ENCODE results near the gene GLRX3. TPM values are rescaled to one million over a fixed set of nuclear protein-coding genes. Genes with fewer than 3 reads are reported as not detected.

Gene GLRX3
- total and polyA plus RNA-seq, 10 of the 15 experiments (the other 5 are each of a cell fraction or from before 2014, with no cell fraction given): 94.7 to 209 (median 131) TPM

DNA sequence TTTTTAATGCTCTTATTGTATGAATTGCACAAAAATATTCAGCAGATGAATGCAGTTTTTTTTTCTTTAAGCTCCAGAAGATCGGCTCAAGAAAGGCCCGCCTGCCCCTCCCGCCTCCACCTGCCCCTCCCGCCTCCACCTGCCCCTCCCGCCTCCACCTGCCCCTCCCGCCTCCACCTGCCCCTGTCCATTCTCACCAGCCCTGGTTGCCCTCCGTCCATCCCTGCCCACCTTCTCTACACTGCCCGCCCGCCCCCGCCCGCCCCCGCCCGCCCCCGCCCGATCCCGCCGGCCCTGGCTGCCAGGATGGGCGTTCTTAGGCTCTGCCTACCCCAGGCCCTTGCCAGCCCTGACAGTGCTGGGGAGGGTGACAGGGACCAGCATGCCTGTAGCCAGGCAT, 67.4 kb downstream of the GLRX3 start (continued):
- TF ChIP-seq, protein P1, sequence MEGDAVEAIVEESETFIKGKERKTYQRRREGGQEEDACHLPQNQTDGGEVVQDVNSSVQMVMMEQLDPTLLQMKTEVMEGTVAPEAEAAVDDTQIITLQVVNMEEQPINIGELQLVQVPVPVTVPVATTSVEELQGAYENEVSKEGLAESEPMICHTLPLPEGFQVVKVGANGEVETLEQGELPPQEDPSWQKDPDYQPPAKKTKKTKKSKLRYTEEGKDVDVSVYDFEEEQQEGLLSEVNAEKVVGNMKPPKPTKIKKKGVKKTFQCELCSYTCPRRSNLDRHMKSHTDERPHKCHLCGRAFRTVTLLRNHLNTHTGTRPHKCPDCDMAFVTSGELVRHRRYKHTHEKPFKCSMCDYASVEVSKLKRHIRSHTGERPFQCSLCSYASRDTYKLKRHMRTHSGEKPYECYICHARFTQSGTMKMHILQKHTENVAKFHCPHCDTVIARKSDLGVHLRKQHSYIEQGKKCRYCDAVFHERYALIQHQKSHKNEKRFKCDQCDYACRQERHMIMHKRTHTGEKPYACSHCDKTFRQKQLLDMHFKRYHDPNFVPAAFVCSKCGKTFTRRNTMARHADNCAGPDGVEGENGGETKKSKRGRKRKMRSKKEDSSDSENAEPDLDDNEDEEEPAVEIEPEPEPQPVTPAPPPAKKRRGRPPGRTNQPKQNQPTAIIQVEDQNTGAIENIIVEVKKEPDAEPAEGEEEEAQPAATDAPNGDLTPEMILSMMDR (IDR thresholded peaks at IDR 0.05 in 2 of 3, conservative IDR thresholded peaks at IDR 0.05 in 1 of 3; ENCODE audit: control insufficient read depth in 2 of 3, extremely low read depth in 1 of 3, insufficient read depth in 1 of 3, low read depth in 3 of 3, low read length in 3 of 3): no peak
- no peak for TF ChIP-seq ZNF24 (IDR thresholded peaks at IDR 0.05)
- no peak for TF ChIP-seq WRNIP1 (IDR thresholded peaks at IDR 0.05; ENCODE audit: borderline replicate concordance, low read depth, low read length)
- no peak for TF ChIP-seq SMAD1 (IDR thresholded peaks at IDR 0.05; ENCODE audit: low read depth, partially characterized antibody)

DNA sequence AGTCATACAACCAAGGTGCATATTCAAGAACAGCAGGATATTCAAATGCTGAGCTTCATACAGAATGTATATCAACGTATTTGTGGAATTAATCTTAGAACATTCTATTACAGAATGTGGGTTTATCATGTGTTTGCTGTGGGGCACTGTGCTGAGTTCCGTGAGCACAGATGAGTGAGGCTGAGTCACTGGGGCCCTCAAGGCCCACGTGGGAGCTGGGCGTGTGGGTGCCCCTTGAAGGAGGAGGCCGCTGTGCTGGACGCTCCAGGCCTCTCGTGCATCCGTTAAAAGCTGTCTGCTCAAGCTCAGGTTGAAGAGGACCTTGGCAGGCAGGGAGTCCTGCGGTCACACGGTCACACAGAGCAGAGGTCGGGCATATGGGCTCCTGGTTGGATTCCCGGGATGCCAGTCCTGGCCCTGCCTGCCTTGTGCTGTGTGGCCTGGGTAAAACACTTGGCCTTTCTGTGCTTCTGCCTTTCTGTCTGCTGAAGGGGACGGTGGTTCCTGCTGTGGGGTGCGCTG, 70.1 kb downstream of the GLRX3 start:
- in situ Hi-C loops (cut with MboI) (no loop called here), intact Hi-C loops (cut with micrococcal nuclease; ENCODE audit: unreplicated experiment) (no loop called here)
- H3K4me1 ChIP-seq (ENCODE audit: control insufficient read depth, insufficient read depth, low read length): no peaks in the 10 kb centered on the region
- no peaks in the 10 kb centered on the region for H3K9me3 ChIP-seq (replicated peaks; ENCODE audit: control insufficient read depth, insufficient read depth, low read length)
- BruUV-seq (replicated peaks): no TSS peak
- ChIA-PET POLR2A (no interaction called here), CTCF (no interaction called here), RAD21 (ENCODE audit: unreplicated experiment) (no interaction called here), SMC1A (ENCODE audit: uncharacterized antibody, unreplicated experiment) (no interaction called here)
- H3K4me3 ChIP-seq: no peak overlapping the region
- WGBS (ENCODE audit: insufficient coverage, insufficient replicate concordance, low lambda C conversion rate, missing lambda C conversion rate): 42% methylated on average over 10 of the region's 14 CpGs
- H3K9ac ChIP-seq (ENCODE audit: control insufficient read depth, insufficient read depth, low read length): no peak overlapping the region
- no peaks in the 10 kb centered on the region for H3K79me2 ChIP-seq (ENCODE audit: control insufficient read depth, insufficient read depth, low read length)
- H3K4me2 ChIP-seq (ENCODE audit: control insufficient read depth, insufficient read depth): no peak overlapping the region
- ATAC-seq (no peak), FAIRE-seq (no peak), DNase-seq (ENCODE audit: low read depth, low spot score) (no peak)
- no peak overlapping the region for H2AFZ ChIP-seq (ENCODE audit: control insufficient read depth, low read depth, low read length)
- TF ChIP-seq ATF7 (IDR thresholded peaks at IDR 0.05; ENCODE audit: low read depth) (no peak), SUZ12 (IDR thresholded peaks at IDR 0.05; ENCODE audit: unreplicated experiment) (no peak), CEBPB (IDR thresholded peaks at IDR 0.05; ENCODE audit: borderline replicate concordance in 1 of 2, low read depth in 2 of 2, low read length in 2 of 2) (no peak), YBX1 (IDR thresholded peaks at IDR 0.05) (no peak), TAF1 (IDR thresholded peaks at IDR 0.05; ENCODE audit: borderline replicate concordance, low read depth, low read length) (no peak), CHD4 (IDR thresholded peaks at IDR 0.05) (no peak), TCF7 (IDR thresholded peaks at IDR 0.05; ENCODE audit: borderline replicate concordance) (no peak), IKZF1 (conservative IDR thresholded peaks at IDR 0.05) (no peak), HDAC2 (IDR thresholded peaks at IDR 0.05) (no peak), LARP7 (IDR thresholded peaks at IDR 0.05) (no peak), NFIC (IDR thresholded peaks at IDR 0.05; ENCODE audit: low read depth, low read length) (no peak)
- TF ChIP-seq, protein P1 (IDR thresholded peaks at IDR 0.05 in 2 of 3, conservative IDR thresholded peaks at IDR 0.05 in 1 of 3; ENCODE audit: control insufficient read depth in 2 of 3, extremely low read depth in 1 of 3, insufficient read depth in 1 of 3, low read depth in 3 of 3, low read length in 3 of 3): no peak
- no peaks in the 10 kb centered on the region for H3K36me3 ChIP-seq (ENCODE audit: control insufficient read depth in 2 of 2, insufficient read depth in 2 of 2, low read length in 1 of 2)
- no peaks in the 10 kb centered on the region for H3K27me3 ChIP-seq (replicated peaks in 1 of 2; ENCODE audit: control insufficient read depth in 2 of 2, insufficient read depth in 2 of 2, low read length in 1 of 2)
- no peak overlapping the region for H3K27ac ChIP-seq (ENCODE audit: control insufficient read depth, insufficient read depth)
- H4K20me1 ChIP-seq (ENCODE audit: control insufficient read depth, insufficient read depth): no peaks in the 10 kb centered on the region
